HG03342 (cell line): ENCODE results near the gene MRPL19.

Source experiments
- ATAC-seq: cut with Tn5 transposase; IDR thresholded peaks from one replicate; pipeline ENCODE4 v1.9.1; 2021; ENCODE audit warnings: mild to moderate bottlenecking, moderate library complexity; ENCODE audit not compliant: unreplicated experiment

MRPL19 gene

GRCh38 chr2:75722687-75723086 is 76.1 kb downstream of the MRPL19 start:
- no peak for ATAC-seq

DNA sequence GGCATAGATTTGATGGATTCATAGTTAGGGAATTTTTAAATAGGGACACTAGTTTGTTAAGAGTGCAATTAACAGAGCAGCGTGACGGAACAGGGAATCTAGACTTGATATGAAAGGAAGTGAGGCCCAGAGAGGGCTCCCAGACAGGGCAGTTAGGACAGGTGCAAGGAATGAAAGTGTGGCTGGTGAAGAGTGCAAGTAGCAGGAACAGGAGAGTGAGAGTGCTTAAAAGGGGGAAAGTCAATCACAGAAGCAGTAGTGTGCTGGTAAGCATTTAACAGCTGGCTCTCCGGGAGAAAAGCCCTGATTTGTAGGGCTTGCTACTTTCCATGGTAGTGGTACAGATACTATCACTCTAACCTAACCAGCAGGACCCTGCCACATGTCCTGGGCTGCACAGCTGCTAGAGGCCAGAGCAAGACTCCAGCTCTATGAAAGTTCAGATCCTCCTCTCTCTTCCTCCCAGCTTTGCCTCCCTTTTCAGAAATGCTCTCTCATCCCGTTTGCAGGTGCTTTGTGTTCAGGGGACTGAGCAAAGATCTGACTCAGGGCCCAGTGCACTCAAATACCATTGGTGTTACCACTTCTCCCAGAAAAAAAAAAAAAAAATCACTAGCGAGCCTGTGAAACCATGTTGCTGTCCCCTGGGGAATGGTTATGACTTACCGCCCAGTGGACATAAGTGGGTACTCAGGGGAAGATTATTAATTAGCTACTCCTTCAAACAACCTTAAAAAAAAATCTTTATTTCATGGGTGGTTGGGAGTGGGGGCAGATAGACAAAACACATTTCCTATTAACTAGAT is 82.2 kb downstream of the MRPL19 start:
- no peak for ATAC-seq

- ATAC-seq: no peak
These were observed 83.3 kb downstream of the MRPL19 start for GRCh38 chr2:75729861-75730260.

GRCh38 chr2:75736276-75736675 is 89.7 kb downstream of the MRPL19 start:
- no peak for ATAC-seq

- ATAC-seq: no peak
These were observed 91.4 kb downstream of the MRPL19 start for GRCh38 chr2:75737961-75738360.
